HG03045 (cell line): ENCODE results near the gene PPP1R12A.
"Not testable (repeated sequence)": the region's sequence is repeated elsewhere in the genome, so short reads cannot be mapped to it uniquely, and the experiment has no call there.

Experiments
- ATAC-seq: cut with Tn5 transposase; IDR thresholded peaks from one replicate; pipeline ENCODE4 v1.9.1; 2021; ENCODE audit warnings: mild to moderate bottlenecking, moderate library complexity; ENCODE audit not compliant: unreplicated experiment

PPP1R12A gene

GRCh38 chr12:79935021-79935623 lies at the start of gene PPP1R12A:
Gene PPP1R12A (minus strand): TSS chr12:79935097. CDS start chr12:79934931, 166 bp downstream.
- peak; percentile 93 for ATAC-seq

- no peak for ATAC-seq
Measured at GRCh38 chr12:79983986-79984620, 49.2 kb upstream of the PPP1R12A start.

- no peak for ATAC-seq
Measured at GRCh38 chr12:79983492-79983891, 48.6 kb upstream of the PPP1R12A start.

GRCh38 chr12:79982086-79983062 lies 47.5 kb upstream of the PPP1R12A start:
- no peak for ATAC-seq

GRCh38 chr12:79978692-79979091 lies 43.8 kb upstream of the PPP1R12A start:
- ATAC-seq: no peak

GRCh38 chr12:79977856-79978460 lies 43.1 kb upstream of the PPP1R12A start:
- ATAC-seq: not testable (repeated sequence)

GRCh38 chr12:79975143-79975542 lies 40.2 kb upstream of the PPP1R12A start:
- no peak for ATAC-seq

- no peak for ATAC-seq
Measured at GRCh38 chr12:79973801-79974200, 38.9 kb upstream of the PPP1R12A start.

- no peak for ATAC-seq
Measured at GRCh38 chr12:79964100-79964627, 29.3 kb upstream of the PPP1R12A start.

GRCh38 chr12:79961411-79961810 lies 26.5 kb upstream of the PPP1R12A start:
- no peak for ATAC-seq

- no peak for ATAC-seq
Measured at GRCh38 chr12:79959484-79959883, 24.6 kb upstream of the PPP1R12A start.

- ATAC-seq: no peak
Measured at GRCh38 chr12:79956896-79957295, 22.0 kb upstream of the PPP1R12A start.

- ATAC-seq: no peak
Measured at GRCh38 chr12:79955561-79955960, 20.7 kb upstream of the PPP1R12A start.

- no peak for ATAC-seq
Measured at GRCh38 chr12:79954037-79954610, 19.2 kb upstream of the PPP1R12A start.

- no peak for ATAC-seq
Measured at GRCh38 chr12:79949098-79949497, 14.2 kb upstream of the PPP1R12A start.

GRCh38 chr12:79945433-79945832 lies 10.5 kb upstream of the PPP1R12A start:
- ATAC-seq: no peak

- no peak for ATAC-seq
Measured at GRCh38 chr12:79944565-79944964, 9.7 kb upstream of the PPP1R12A start.

- not testable (repeated sequence) for ATAC-seq
Measured at GRCh38 chr12:79942846-79943245, 7.9 kb upstream of the PPP1R12A start.

GRCh38 chr12:79939728-79940310 lies 4.9 kb upstream of the PPP1R12A start:
- ATAC-seq: no peak

GRCh38 chr12:79938843-79939242 lies 3.9 kb upstream of the PPP1R12A start:
- no peak for ATAC-seq
